ENCODE measurements around the gene CDH6. TPM values are rescaled to one million over a fixed set of nuclear protein-coding genes. Genes with fewer than 3 reads are reported as not detected.

The CDH6 gene
- total RNA-seq, 1 experiment from 2014 or later: 0.12 TPM

GRCh38 chr5:31378136-31378535, 184.7 kb downstream of the CDH6 start:
- H4K20me1 ChIP-seq (ENCODE audit: insufficient read depth): no peaks in the 10 kb centered on the region
- H3K27me3 ChIP-seq (ENCODE audit: insufficient read depth, low read length): peaks cover 13% of the 10 kb centered on the region
- H3K9me3 ChIP-seq (ENCODE audit: control insufficient read depth in 1 of 2, insufficient read depth in 1 of 2, low read depth in 1 of 2, low read length in 2 of 2): no peaks in the 10 kb centered on the region
- ChIA-PET CTCF (no interaction called here), RAD21 (ENCODE audit: low non-redundant PET in 1 of 2, low total read pairs in 2 of 2, uncharacterized antibody in 2 of 2, unreplicated experiment in 2 of 2) (no interaction called here), POLR2A (no interaction called here)
- no peaks in the 10 kb centered on the region for H3K4me1 ChIP-seq (ENCODE audit: control insufficient read depth in 1 of 2, insufficient read depth in 2 of 2, low read length in 2 of 2)
- no peak overlapping the region for H2AFZ ChIP-seq (ENCODE audit: low read depth, low read length, poor library complexity, severe bottlenecking)
- H3K4me3 ChIP-seq (replicated peaks in 1 of 2; ENCODE audit: low read depth in 1 of 2, low read length in 2 of 2): no peak overlapping the region
- no peaks in the 10 kb centered on the region for H3K79me2 ChIP-seq (ENCODE audit: insufficient read depth, low read length)
- H3K9ac ChIP-seq (ENCODE audit: low read length): no peak overlapping the region
- ATAC-seq (no peak), DNase-seq (ENCODE audit: low read depth, low spot score) (no peak)
- intact Hi-C loops (cut with micrococcal nuclease): no loop called here
- H3K27ac ChIP-seq (ENCODE audit: low read depth, low read length): no peak overlapping the region
- H3K4me2 ChIP-seq (ENCODE audit: low read length): no peak overlapping the region
- H3K9me2 ChIP-seq (ENCODE audit: insufficient read depth): no peaks in the 10 kb centered on the region
- TF ChIP-seq JUND (IDR thresholded peaks at IDR 0.05) (no peak), MAX (IDR thresholded peaks at IDR 0.05) (no peak), TCF7L2 (IDR thresholded peaks at IDR 0.05; ENCODE audit: borderline replicate concordance, extremely low read depth, insufficient read depth, insufficient read length) (no peak), YY1 (IDR thresholded peaks at IDR 0.05; ENCODE audit: extremely low read depth, insufficient replicate concordance, low read depth, low read length) (no peak), EZH2phosphoT487 (IDR thresholded peaks at IDR 0.05; ENCODE audit: borderline replicate concordance) (no peak), EZH2 (IDR thresholded peaks at IDR 0.05) (no peak), ELF1 (IDR thresholded peaks at IDR 0.05; ENCODE audit: borderline replicate concordance, low read depth) (no peak), ZFX (IDR thresholded peaks at IDR 0.05) (no peak), CEBPB (IDR thresholded peaks at IDR 0.05; ENCODE audit: low read depth) (no peak), EGR1 (IDR thresholded peaks at IDR 0.05; ENCODE audit: low read depth) (no peak), POLR2A (IDR thresholded peaks at IDR 0.05; ENCODE audit: borderline replicate concordance, extremely low read depth, insufficient read depth, insufficient read length) (no peak), ZNF274 (IDR thresholded peaks at IDR 0.05; ENCODE audit: low read depth, low read length) (no peak), SRF (IDR thresholded peaks at IDR 0.05; ENCODE audit: low read depth) (no peak)
- H3K36me3 ChIP-seq (ENCODE audit: control insufficient read depth in 1 of 2, insufficient read depth in 2 of 2, low read length in 2 of 2): no peaks in the 10 kb centered on the region
- BruUV-seq (replicated peaks): no TSS peak
